ENCODE results near the gene GPAT3. TPM values are rescaled to one million over a fixed set of nuclear protein-coding genes. Genes with fewer than 3 reads are reported as not detected.
A peak's percentile ranks its signal among the peaks of the same experiment; 100 is the strongest.

The GPAT3 gene
- total RNA-seq, 1 donor, result 0.36 TPM

DNA sequence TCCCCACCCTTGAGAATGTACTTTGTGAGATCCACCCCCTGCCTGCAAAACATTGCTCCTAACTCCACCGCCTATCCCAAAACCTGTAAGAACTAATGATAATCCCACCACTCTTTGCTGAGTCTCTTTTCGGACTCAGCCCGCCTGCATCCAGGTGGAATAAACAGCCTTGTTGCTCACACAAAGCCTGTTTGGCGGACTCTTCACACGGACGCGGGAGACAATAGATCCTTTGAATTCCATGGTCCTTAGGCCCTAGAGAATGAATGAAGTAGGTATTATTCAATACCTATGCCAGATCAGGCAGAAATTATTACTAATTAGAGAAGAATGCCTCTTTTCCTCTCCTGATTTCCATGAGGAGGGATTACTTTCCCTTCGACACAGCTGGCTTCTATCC is 101.0 kb downstream of the GPAT3 start:
- Histone ChIP-seq H3K27me3 (ENCODE audit: insufficient read depth, low read length) (peaks cover 11% of the 10 kb centered on the region), H3K4me2 (ENCODE audit: insufficient read depth, low read length) (no peak overlapping the region), H3K4me3 (ENCODE audit: insufficient read depth, low read length) (no peak overlapping the region), H3K9me3 (ENCODE audit: low read depth, low read length) (no peaks in the 10 kb centered on the region), H3K27ac (ENCODE audit: low read depth, low read length) (no peak overlapping the region), H3K4me1 (ENCODE audit: insufficient read depth, low read length) (no peaks in the 10 kb centered on the region), H3K79me2 (ENCODE audit: insufficient read depth, low read length) (no peaks in the 10 kb centered on the region), H2AFZ (ENCODE audit: low read length) (no peak overlapping the region), H3K36me3 (ENCODE audit: insufficient read depth, low read length) (no peaks in the 10 kb centered on the region), H4K20me1 (ENCODE audit: insufficient read depth, low read length) (no peaks in the 10 kb centered on the region)
- DNase-seq (ENCODE audit: insufficient read length, low spot score, missing footprints), result no peak
- TF ChIP-seq, protein P1, sequence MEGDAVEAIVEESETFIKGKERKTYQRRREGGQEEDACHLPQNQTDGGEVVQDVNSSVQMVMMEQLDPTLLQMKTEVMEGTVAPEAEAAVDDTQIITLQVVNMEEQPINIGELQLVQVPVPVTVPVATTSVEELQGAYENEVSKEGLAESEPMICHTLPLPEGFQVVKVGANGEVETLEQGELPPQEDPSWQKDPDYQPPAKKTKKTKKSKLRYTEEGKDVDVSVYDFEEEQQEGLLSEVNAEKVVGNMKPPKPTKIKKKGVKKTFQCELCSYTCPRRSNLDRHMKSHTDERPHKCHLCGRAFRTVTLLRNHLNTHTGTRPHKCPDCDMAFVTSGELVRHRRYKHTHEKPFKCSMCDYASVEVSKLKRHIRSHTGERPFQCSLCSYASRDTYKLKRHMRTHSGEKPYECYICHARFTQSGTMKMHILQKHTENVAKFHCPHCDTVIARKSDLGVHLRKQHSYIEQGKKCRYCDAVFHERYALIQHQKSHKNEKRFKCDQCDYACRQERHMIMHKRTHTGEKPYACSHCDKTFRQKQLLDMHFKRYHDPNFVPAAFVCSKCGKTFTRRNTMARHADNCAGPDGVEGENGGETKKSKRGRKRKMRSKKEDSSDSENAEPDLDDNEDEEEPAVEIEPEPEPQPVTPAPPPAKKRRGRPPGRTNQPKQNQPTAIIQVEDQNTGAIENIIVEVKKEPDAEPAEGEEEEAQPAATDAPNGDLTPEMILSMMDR (IDR thresholded peaks at IDR 0.05; ENCODE audit: extremely low read depth, low read depth, low read length), result no peak

DNA sequence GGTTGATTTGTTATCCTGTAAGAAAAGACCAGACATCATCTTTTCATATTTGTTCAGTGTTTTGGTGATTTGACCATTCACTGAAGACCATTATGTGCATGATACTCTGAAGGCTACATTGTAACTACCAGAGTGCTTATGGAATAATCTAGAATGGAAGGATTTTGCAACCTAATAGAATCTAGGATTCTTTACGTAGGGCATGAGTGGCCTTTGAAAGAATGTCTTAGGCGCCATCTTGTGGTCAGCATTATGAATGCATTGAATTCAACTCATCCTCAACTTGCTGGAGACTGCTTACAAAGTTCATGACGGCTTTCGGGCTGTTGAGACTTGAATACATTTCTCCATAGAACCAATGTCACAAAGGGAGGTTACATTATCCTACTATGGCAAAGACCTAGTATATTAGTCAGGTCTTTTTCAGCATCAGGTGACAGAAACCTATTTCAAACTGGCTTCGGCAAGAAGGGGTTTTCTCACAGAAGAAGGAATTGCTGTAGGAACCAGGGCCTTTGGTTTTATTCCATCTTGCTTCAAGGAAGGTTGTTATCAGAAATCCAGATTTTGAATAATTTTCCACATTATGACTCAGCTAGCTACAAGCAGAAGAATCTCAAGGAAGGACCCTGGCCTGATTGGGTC is 104.1 kb downstream of the GPAT3 start:
- Histone ChIP-seq H3K27me3 (ENCODE audit: insufficient read depth, low read length) (peaks cover 8% of the 10 kb centered on the region), H3K4me2 (ENCODE audit: insufficient read depth, low read length) (no peak overlapping the region), H4K20me1 (ENCODE audit: insufficient read depth, low read length) (no peaks in the 10 kb centered on the region), H2AFZ (ENCODE audit: low read length) (peak overlapping the region; percentile 11), H3K79me2 (ENCODE audit: insufficient read depth, low read length) (no peaks in the 10 kb centered on the region), H3K4me1 (ENCODE audit: insufficient read depth, low read length) (no peaks in the 10 kb centered on the region), H3K9me3 (ENCODE audit: low read depth, low read length) (no peaks in the 10 kb centered on the region), H3K4me3 (ENCODE audit: insufficient read depth, low read length) (no peak overlapping the region), H3K36me3 (ENCODE audit: insufficient read depth, low read length) (no peaks in the 10 kb centered on the region), H3K27ac (ENCODE audit: low read depth, low read length) (no peak overlapping the region)
- DNase-seq (ENCODE audit: insufficient read length, low spot score, missing footprints), result no peak
- TF ChIP-seq, protein P1 (IDR thresholded peaks at IDR 0.05; ENCODE audit: extremely low read depth, low read depth, low read length), result peak; percentile 81

DNA sequence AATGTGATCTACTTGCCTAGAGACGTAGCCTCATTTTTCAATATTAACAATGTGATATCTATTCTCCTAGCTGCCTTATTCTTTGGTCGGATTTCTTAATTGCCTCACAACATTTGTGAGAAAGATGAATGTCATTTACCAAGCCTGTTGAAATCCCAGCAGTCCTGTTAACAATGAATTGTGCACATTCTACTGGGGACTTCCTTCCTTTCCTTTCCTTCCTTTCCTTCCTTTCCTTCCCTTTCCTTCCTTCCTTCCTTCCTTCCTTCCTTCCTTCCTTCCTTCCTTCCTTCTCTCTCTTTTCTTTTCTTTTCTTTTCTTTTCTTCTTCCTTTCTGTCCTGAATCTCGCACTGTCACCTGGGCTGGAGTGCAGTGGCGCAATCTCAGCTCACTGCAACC is 107.1 kb downstream of the GPAT3 start:
- Histone ChIP-seq H3K27ac (ENCODE audit: low read depth, low read length) (no peak overlapping the region), H4K20me1 (ENCODE audit: insufficient read depth, low read length) (no peaks in the 10 kb centered on the region), H2AFZ (ENCODE audit: low read length) (no peak overlapping the region), H3K9me3 (ENCODE audit: low read depth, low read length) (no peaks in the 10 kb centered on the region), H3K27me3 (ENCODE audit: insufficient read depth, low read length) (peaks cover 8% of the 10 kb centered on the region), H3K79me2 (ENCODE audit: insufficient read depth, low read length) (no peaks in the 10 kb centered on the region), H3K36me3 (ENCODE audit: insufficient read depth, low read length) (no peaks in the 10 kb centered on the region), H3K4me1 (ENCODE audit: insufficient read depth, low read length) (no peaks in the 10 kb centered on the region), H3K4me3 (ENCODE audit: insufficient read depth, low read length) (no peak overlapping the region), H3K4me2 (ENCODE audit: insufficient read depth, low read length) (no peak overlapping the region)
- DNase-seq (ENCODE audit: insufficient read length, low spot score, missing footprints), result no peak
- TF ChIP-seq, protein P1 (IDR thresholded peaks at IDR 0.05; ENCODE audit: extremely low read depth, low read depth, low read length), result no peak

DNA sequence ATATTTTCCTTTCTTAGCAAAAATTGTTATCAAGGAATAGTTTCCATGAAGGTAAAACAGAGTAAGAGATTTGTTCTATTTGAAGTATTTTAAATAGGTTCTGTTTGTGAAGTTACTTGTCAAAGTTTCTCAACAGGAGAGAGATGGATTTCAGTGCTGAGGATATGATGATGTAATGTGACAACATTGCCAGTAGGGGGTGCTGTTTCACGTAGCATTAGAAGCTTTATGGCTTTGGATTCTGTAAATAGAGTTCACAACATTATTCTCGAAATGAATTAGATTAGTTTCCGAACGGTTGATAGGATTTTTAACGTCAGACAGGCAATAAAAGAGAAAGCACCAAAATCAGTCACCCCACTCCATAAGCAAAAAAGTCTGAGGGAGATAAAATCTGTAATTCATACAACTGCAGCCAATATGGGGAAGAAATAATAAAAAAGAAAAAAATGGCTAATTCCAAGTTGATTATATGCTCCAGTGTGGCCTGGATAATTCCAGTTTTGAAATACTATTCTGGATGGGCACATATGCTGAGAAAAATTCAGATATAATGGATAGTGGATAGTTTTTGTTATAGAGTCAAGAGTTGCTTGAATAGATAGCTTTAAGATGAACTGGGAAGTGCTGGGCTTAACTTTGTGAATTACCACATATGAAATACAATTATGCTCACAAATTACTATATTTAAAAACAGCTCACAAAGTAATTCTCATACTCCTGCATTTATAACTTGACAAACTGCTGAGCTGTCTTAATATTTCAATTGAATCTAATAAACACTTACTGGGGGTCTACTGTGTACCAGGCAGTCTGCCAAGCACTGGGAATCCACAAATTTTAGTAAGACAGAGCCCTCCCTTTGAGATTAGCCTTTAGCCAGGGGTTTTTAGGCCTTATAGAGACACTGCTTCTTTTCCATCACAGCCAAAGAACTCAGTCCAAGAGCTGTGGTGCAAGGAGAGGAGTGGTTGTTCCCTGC is 109.1 kb downstream of the GPAT3 start:
- Histone ChIP-seq H3K4me2 (ENCODE audit: insufficient read depth, low read length) (peak overlapping the region; percentile 46), H3K36me3 (ENCODE audit: insufficient read depth, low read length) (no peaks in the 10 kb centered on the region), H3K9me3 (ENCODE audit: low read depth, low read length) (no peaks in the 10 kb centered on the region), H3K4me3 (ENCODE audit: insufficient read depth, low read length) (no peak overlapping the region), H2AFZ (ENCODE audit: low read length) (peak overlapping the region; percentile 30), H3K27ac (ENCODE audit: low read depth, low read length) (no peak overlapping the region), H3K4me1 (ENCODE audit: insufficient read depth, low read length) (no peaks in the 10 kb centered on the region), H3K27me3 (ENCODE audit: insufficient read depth, low read length) (peaks cover 8% of the 10 kb centered on the region), H4K20me1 (ENCODE audit: insufficient read depth, low read length) (no peaks in the 10 kb centered on the region), H3K79me2 (ENCODE audit: insufficient read depth, low read length) (no peaks in the 10 kb centered on the region)
- DNase-seq (ENCODE audit: insufficient read length, low spot score, missing footprints), result peak; percentile 75
- TF ChIP-seq, protein P1 (IDR thresholded peaks at IDR 0.05; ENCODE audit: extremely low read depth, low read depth, low read length), result peak; percentile 80

All from osteoblast (primary cell).